Measurements from ENCODE around the gene SHCBP1. TPM values are rescaled to one million over a fixed set of nuclear protein-coding genes. Genes with fewer than 3 reads are reported as not detected.

Gene SHCBP1
- total and polyA plus RNA-seq, 2 of the 13 experiments (the other 11 are each of a cell fraction or from before 2014, with no cell fraction given), result 15.7 to 33.0 TPM

DNA sequence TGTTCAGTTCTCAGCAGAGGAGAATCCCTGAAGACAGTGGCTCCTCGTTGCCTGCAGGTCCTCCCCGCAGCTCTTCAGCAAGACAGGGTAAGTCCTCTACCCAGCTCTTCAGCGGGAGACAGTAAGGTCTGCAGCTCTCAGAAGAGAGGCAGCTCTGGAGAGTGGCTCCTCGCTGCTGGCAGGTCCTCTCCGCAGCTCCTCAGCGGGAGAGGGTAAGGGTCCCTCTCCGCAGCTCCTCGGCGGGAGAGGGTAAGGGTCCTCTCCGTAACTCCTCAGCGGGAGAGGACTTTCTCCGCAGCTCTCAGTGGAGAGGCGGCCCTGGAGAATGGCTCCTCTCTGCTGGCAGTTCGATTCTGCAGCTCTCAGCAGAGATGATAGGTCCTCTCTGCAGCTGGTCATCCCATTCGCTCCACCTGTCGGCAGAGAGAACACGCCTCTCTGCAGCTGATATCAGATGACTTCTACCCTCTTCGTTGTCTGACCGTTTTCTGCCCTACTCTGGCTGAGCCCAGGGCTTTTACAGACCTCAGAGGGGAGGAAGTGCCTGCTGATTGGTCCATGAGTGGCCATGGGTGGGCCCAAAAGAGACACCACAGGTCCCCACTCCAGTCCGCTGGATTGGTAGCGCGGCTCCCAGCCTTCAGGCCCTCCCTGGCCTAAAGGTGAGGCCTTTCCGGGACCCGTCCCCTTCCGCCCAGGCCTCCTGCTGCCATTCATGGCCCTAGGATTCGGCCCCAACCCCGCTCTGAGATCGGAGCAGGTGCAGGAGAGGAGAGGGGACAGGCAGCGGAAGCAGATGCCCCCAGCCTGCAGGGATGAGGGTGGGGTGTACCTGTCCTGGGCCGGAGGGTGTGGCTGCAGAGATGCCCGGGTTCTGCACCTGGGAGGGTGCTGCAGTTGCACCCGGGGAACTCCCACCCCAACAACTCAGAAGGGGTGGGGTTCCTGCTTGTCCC is 11.9 kb upstream of the SHCBP1 start (continued):
- TF ChIP-seq, protein P1, sequence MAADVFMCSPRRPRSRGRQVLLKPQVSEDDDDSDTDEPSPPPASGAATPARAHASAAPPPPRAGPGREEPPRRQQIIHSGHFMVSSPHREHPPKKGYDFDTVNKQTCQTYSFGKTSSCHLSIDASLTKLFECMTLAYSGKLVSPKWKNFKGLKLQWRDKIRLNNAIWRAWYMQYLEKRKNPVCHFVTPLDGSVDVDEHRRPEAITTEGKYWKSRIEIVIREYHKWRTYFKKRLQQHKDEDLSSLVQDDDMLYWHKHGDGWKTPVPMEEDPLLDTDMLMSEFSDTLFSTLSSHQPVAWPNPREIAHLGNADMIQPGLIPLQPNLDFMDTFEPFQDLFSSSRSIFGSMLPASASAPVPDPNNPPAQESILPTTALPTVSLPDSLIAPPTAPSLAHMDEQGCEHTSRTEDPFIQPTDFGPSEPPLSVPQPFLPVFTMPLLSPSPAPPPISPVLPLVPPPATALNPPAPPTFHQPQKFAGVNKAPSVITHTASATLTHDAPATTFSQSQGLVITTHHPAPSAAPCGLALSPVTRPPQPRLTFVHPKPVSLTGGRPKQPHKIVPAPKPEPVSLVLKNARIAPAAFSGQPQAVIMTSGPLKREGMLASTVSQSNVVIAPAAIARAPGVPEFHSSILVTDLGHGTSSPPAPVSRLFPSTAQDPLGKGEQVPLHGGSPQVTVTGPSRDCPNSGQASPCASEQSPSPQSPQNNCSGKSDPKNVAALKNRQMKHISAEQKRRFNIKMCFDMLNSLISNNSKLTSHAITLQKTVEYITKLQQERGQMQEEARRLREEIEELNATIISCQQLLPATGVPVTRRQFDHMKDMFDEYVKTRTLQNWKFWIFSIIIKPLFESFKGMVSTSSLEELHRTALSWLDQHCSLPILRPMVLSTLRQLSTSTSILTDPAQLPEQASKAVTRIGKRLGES (CRISPR knock-in tag; IDR thresholded peaks at IDR 0.05; ENCODE audit: borderline replicate concordance), result no peak
- TF ChIP-seq DMAP1 (CRISPR knock-in tag; IDR thresholded peaks at IDR 0.05) (peak; percentile 33; the same call in 1 of the 2 replicates), ZNF20 (CRISPR knock-in tag; IDR thresholded peaks at IDR 0.05) (no peak), ZNF670 (CRISPR knock-in tag; IDR thresholded peaks at IDR 0.05; ENCODE audit: borderline replicate concordance) (no peak), ZBTB20 (CRISPR knock-in tag; IDR thresholded peaks at IDR 0.05; ENCODE audit: borderline replicate concordance, low read depth) (no peak), ZNF256 (CRISPR knock-in tag; conservative IDR thresholded peaks at IDR 0.05) (no peak), KDM4B (CRISPR knock-in tag; IDR thresholded peaks at IDR 0.05) (no peak)
- TF ChIP-seq, protein P2, sequence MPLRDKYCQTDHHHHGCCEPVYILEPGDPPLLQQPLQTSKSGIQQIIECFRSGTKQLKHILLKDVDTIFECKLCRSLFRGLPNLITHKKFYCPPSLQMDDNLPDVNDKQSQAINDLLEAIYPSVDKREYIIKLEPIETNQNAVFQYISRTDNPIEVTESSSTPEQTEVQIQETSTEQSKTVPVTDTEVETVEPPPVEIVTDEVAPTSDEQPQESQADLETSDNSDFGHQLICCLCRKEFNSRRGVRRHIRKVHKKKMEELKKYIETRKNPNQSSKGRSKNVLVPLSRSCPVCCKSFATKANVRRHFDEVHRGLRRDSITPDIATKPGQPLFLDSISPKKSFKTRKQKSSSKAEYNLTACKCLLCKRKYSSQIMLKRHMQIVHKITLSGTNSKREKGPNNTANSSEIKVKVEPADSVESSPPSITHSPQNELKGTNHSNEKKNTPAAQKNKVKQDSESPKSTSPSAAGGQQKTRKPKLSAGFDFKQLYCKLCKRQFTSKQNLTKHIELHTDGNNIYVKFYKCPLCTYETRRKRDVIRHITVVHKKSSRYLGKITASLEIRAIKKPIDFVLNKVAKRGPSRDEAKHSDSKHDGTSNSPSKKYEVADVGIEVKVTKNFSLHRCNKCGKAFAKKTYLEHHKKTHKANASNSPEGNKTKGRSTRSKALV (CRISPR knock-in tag; IDR thresholded peaks at IDR 0.05), result no peak
- TF ChIP-seq, protein P3, sequence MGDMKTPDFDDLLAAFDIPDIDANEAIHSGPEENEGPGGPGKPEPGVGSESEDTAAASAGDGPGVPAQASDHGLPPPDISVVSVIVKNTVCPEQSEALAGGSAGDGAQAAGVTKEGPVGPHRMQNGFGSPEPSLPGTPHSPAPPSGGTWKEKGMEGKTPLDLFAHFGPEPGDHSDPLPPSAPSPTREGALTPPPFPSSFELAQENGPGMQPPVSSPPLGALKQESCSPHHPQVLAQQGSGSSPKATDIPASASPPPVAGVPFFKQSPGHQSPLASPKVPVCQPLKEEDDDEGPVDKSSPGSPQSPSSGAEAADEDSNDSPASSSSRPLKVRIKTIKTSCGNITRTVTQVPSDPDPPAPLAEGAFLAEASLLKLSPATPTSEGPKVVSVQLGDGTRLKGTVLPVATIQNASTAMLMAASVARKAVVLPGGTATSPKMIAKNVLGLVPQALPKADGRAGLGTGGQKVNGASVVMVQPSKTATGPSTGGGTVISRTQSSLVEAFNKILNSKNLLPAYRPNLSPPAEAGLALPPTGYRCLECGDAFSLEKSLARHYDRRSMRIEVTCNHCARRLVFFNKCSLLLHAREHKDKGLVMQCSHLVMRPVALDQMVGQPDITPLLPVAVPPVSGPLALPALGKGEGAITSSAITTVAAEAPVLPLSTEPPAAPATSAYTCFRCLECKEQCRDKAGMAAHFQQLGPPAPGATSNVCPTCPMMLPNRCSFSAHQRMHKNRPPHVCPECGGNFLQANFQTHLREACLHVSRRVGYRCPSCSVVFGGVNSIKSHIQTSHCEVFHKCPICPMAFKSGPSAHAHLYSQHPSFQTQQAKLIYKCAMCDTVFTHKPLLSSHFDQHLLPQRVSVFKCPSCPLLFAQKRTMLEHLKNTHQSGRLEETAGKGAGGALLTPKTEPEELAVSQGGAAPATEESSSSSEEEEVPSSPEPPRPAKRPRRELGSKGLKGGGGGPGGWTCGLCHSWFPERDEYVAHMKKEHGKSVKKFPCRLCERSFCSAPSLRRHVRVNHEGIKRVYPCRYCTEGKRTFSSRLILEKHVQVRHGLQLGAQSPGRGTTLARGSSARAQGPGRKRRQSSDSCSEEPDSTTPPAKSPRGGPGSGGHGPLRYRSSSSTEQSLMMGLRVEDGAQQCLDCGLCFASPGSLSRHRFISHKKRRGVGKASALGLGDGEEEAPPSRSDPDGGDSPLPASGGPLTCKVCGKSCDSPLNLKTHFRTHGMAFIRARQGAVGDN (CRISPR knock-in tag; IDR thresholded peaks at IDR 0.05), result peak; percentile 92
- TF ChIP-seq, protein P4, sequence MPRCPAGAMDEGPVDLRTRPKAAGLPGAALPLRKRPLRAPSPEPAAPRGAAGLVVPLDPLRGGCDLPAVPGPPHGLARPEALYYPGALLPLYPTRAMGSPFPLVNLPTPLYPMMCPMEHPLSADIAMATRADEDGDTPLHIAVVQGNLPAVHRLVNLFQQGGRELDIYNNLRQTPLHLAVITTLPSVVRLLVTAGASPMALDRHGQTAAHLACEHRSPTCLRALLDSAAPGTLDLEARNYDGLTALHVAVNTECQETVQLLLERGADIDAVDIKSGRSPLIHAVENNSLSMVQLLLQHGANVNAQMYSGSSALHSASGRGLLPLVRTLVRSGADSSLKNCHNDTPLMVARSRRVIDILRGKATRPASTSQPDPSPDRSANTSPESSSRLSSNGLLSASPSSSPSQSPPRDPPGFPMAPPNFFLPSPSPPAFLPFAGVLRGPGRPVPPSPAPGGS (CRISPR knock-in tag; IDR thresholded peaks at IDR 0.05), result no peak; the same call in 1 of the 2 replicates
- TF ChIP-seq, protein P5, sequence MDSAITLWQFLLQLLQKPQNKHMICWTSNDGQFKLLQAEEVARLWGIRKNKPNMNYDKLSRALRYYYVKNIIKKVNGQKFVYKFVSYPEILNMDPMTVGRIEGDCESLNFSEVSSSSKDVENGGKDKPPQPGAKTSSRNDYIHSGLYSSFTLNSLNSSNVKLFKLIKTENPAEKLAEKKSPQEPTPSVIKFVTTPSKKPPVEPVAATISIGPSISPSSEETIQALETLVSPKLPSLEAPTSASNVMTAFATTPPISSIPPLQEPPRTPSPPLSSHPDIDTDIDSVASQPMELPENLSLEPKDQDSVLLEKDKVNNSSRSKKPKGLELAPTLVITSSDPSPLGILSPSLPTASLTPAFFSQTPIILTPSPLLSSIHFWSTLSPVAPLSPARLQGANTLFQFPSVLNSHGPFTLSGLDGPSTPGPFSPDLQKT (CRISPR knock-in tag; IDR thresholded peaks at IDR 0.05; ENCODE audit: borderline replicate concordance), result no peak
- TF ChIP-seq, protein P6, sequence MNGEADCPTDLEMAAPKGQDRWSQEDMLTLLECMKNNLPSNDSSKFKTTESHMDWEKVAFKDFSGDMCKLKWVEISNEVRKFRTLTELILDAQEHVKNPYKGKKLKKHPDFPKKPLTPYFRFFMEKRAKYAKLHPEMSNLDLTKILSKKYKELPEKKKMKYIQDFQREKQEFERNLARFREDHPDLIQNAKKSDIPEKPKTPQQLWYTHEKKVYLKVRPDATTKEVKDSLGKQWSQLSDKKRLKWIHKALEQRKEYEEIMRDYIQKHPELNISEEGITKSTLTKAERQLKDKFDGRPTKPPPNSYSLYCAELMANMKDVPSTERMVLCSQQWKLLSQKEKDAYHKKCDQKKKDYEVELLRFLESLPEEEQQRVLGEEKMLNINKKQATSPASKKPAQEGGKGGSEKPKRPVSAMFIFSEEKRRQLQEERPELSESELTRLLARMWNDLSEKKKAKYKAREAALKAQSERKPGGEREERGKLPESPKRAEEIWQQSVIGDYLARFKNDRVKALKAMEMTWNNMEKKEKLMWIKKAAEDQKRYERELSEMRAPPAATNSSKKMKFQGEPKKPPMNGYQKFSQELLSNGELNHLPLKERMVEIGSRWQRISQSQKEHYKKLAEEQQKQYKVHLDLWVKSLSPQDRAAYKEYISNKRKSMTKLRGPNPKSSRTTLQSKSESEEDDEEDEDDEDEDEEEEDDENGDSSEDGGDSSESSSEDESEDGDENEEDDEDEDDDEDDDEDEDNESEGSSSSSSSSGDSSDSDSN (CRISPR knock-in tag; IDR thresholded peaks at IDR 0.05), result peak; percentile 60; the same call in 1 of the 2 replicates

All from HepG2 (cell line).